Liver (tissue), 9 donors: ENCODE results near the gene TGFB1I1. TPM values are rescaled to one million over a fixed set of nuclear protein-coding genes. Genes with fewer than 3 reads are reported as not detected.

Source experiments
- DNase-seq: peaks from one replicate; pipeline ENCODE4 v3.0.0-alpha.2; 2017; ENCODE audit warnings: low spot score
- H3K27ac ChIP-seq, 2 donors: one replicate each; pipeline ENCODE4 v1.7.0; 2013; ENCODE audit warnings: inconsistent platforms in 2 of 2, low read length in 2 of 2, control low read depth in 1 of 2, low read depth in 1 of 2, mild to moderate bottlenecking in 1 of 2
- H3K27me3 ChIP-seq, 4 donors: one replicate each; pipeline versions ENCODE4 v1.6.1 to v1.7.0; 2013; ENCODE audit warnings: low read length in 3 of 4, inconsistent platforms in 1 of 4, mild to moderate bottlenecking in 1 of 4, moderate library complexity in 1 of 4; ENCODE audit not compliant: control insufficient read depth in 4 of 4, insufficient read depth in 4 of 4
- H3K36me3 ChIP-seq, 4 donors: one replicate each; pipeline versions ENCODE4 v1.6.1 to v1.7.0; 2013; ENCODE audit warnings: low read length in 3 of 4, mild to moderate bottlenecking in 3 of 4, low read depth in 1 of 4, moderate library complexity in 1 of 4; ENCODE audit not compliant: control insufficient read depth in 4 of 4, insufficient read depth in 3 of 4
- H3K4me1 ChIP-seq, 4 donors: one replicate each; pipeline versions ENCODE4 v1.6.1 to v1.7.0; 2013; ENCODE audit warnings: low read length in 3 of 4, mild to moderate bottlenecking in 3 of 4, moderate library complexity in 1 of 4; ENCODE audit not compliant: control insufficient read depth in 4 of 4, insufficient read depth in 4 of 4
- H3K4me3 ChIP-seq, 3 donors: one replicate each; pipeline versions ENCODE4 v1.6.1 to v1.7.0; 2013; ENCODE audit warnings: low read length in 3 of 3, control low read depth in 1 of 3, low read depth in 1 of 3, mild to moderate bottlenecking in 1 of 3
- H3K9ac ChIP-seq, 2 donors: one replicate each; pipeline ENCODE4 v1.7.0; 2013; ENCODE audit warnings: low read length in 2 of 2, mild to moderate bottlenecking in 2 of 2, moderate library complexity in 2 of 2, control low read depth in 1 of 2, low read depth in 1 of 2
- H3K9me3 ChIP-seq, 4 donors: one replicate each; pipeline versions ENCODE4 v1.6.1 to v1.7.0; 2013; ENCODE audit warnings: low read length in 3 of 4; ENCODE audit not compliant: control insufficient read depth in 4 of 4
- EGR1 ChIP-seq, 2 donors: IDR thresholded peaks; 2 replicates each; pipeline ENCODE4 v1.6.1; 2016 to 2018; ENCODE audit warnings: antibody characterized with exemption in 2 of 2, low read depth in 2 of 2
- FOXA1 ChIP-seq: IDR thresholded peaks from 2 replicates; pipeline ENCODE4 v1.6.1; 2016; ENCODE audit warnings: antibody characterized with exemption
- FOXA2 ChIP-seq: IDR thresholded peaks from 2 replicates; pipeline ENCODE4 v1.6.1; 2016; ENCODE audit warnings: antibody characterized with exemption
- GABPA ChIP-seq, 2 donors: IDR thresholded peaks in 1 of 2; conservative IDR thresholded peaks in 1 of 2; 2 replicates each; pipeline ENCODE4 v1.6.1; 2016; ENCODE audit warnings: antibody characterized with exemption in 2 of 2, mild to moderate bottlenecking in 1 of 2, moderate library complexity in 1 of 2
- HNF4A ChIP-seq, 2 donors: conservative IDR thresholded peaks; 2 replicates each; pipeline ENCODE4 v1.6.1; 2016; ENCODE audit warnings: antibody characterized with exemption in 2 of 2, mild to moderate bottlenecking in 2 of 2
- HNF4G ChIP-seq: IDR thresholded peaks from 2 replicates; pipeline ENCODE4 v1.6.1; 2016; ENCODE audit warnings: antibody characterized with exemption
- JUND ChIP-seq, 2 donors: IDR thresholded peaks; 2 replicates each; pipeline ENCODE4 v1.6.1; 2016; ENCODE audit warnings: antibody characterized with exemption in 2 of 2
- NR2F2 ChIP-seq: IDR thresholded peaks from 2 replicates; pipeline ENCODE4 v1.6.1; 2016; ENCODE audit warnings: antibody characterized with exemption
- RAD21 ChIP-seq, 2 donors: IDR thresholded peaks; 2 replicates each; pipeline ENCODE4 v1.6.1; 2016; ENCODE audit warnings: antibody characterized with exemption in 2 of 2, mild to moderate bottlenecking in 2 of 2
- RXRA ChIP-seq, 2 donors: IDR thresholded peaks; 2 replicates each; pipeline ENCODE4 v1.6.1; 2017 to 2018; ENCODE audit warnings: antibody characterized with exemption in 2 of 2, mild to moderate bottlenecking in 1 of 2
- SP1 ChIP-seq: IDR thresholded peaks from 2 replicates; pipeline ENCODE4 v1.6.1; 2018; ENCODE audit warnings: antibody characterized with exemption, mild to moderate bottlenecking
- TAF1 ChIP-seq: conservative IDR thresholded peaks from 2 replicates; pipeline ENCODE4 v1.6.1; 2016; ENCODE audit warnings: antibody characterized with exemption, mild to moderate bottlenecking
- YY1 ChIP-seq: IDR thresholded peaks from 2 replicates; pipeline ENCODE4 v1.6.1; 2016; ENCODE audit warnings: antibody characterized with exemption, mild to moderate bottlenecking
- WGBS: extraction: QIAGEN DNeasy Blood & Tissue Kit; methylation state at CpG from one replicate; pipeline ENCODE4 v1.1.7; 2013; 5-methylcytosine and 5-hydroxymethylcytosine counted together
- polyA plus RNA-seq, 2 donors: library from polyadenylated mRNA; stranded (reverse) in 1 of 2; unstranded in 1 of 2; fragments of 200-250 nt in 1 of 2; fragments of >200 nt in 1 of 2; fragmentation: Nextera tagmentation in 1 of 2; extraction: Ambion mirVana in 1 of 2; gene quantifications; one replicate each; pipeline versions ENCODE4 v1.2.1 to v1.2.3, GENCODE V29; 2013 to 2015
- total RNA-seq, 2 donors: library from RNA; depleted of rRNA; stranded (reverse); fragments of >200 nt; gene quantifications; one replicate each; pipeline ENCODE4 v1.2.3, GENCODE V29; 2014
- TF ChIP-seq, protein P1 (sequence below): IDR thresholded peaks from 2 replicates; pipeline ENCODE4 v1.6.1; 2016; ENCODE audit warnings: antibody characterized with exemption
- TF ChIP-seq, protein P2 (sequence below): IDR thresholded peaks from 2 replicates; pipeline ENCODE4 v1.6.1; 2016; ENCODE audit warnings: antibody characterized with exemption
- TF ChIP-seq, protein P3 (sequence below): IDR thresholded peaks from 2 replicates; pipeline ENCODE4 v1.6.1; 2016; ENCODE audit warnings: antibody characterized with exemption
- TF ChIP-seq, protein P4 (sequence below): fragments of 150-350 bp; IDR thresholded peaks from 2 replicates; pipeline ENCODE4 v1.5.1; 2017; ENCODE audit warnings: improper control_type of control experiment, low read depth, low read length; ENCODE audit not compliant: missing input control
- TF ChIP-seq, protein P5 (sequence below): IDR thresholded peaks from 2 replicates; pipeline ENCODE4 v1.6.1; 2016; ENCODE audit warnings: antibody characterized with exemption, mild to moderate bottlenecking
- donor health status: healthy.
- donor health status: healthy.
- donor health status: healthy.
- donor health status: healthy.
- donor health status: healthy.

The TGFB1I1 gene
- total and polyA plus RNA-seq, 4 donors = 4.2 to 8.3 (median 5.8) TPM

DNA sequence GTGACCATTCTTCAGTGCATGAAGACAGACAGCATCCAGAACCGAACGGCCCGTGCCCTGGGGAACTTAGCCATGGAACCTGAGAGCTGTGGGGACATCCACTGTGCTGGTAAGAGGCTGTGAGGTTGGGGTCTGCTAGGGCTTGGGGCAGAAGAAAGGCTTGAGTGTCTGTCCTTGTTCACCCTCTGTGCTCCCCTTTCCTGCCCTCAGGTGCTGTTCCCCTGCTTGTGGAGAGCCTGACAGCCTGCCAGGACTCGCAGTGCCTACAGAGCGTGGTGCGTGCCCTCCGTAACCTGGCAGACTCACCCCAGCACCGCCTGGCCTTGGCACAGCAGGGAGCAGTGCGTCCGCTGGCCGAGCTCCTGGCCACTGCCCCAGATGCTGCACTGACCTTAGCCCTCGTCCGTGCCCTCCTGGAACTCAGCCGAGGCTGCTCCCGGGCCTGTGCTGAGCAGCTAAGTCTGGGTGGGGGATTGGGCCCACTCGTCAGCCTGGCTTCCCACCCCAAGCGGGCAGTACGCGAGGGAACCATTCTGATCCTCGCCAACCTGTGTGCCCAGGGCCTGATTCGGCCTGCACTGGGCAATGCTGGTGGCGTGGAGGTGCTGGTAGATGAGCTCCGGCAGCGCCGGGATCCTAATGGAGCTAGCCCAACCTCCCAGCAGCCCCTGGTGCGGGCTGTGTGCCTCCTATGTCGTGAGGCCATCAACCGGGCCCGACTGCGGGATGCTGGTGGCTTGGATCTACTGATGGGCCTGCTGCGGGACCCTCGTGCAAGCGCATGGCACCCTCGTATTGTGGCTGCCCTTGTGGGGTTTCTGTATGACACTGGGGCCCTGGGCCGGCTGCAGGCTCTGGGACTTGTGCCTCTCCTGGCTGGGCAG, 9.8 kb upstream of the TGFB1I1 start:
- Histone ChIP-seq H3K9me3 (no peaks in the 10 kb centered on the region), H3K27ac (peak overlapping the region; percentile 56 to 61), H3K27me3 (no peaks in the 10 kb centered on the region), H3K4me1 (peaks cover 17 to 48% (median 35%) of the 10 kb centered on the region in 4 donors), H3K9ac (peak overlapping the region in 1 of 2 donors; percentile 35), H3K4me3 (peak overlapping the region; percentile 19 to 56 (median 31)), H3K36me3 (peaks cover 0 to 21% (median 3%) of the 10 kb centered on the region in 4 donors)
- TF ChIP-seq RXRA (IDR thresholded peaks at IDR 0.05) (peak; percentile 95 to 97), TAF1 (no peak), FOXA2 (peak; percentile 51), YY1 (peak; percentile 67), HNF4A (conservative IDR thresholded peaks at IDR 0.05) (peak; percentile 88 to 95), GABPA (IDR thresholded peaks at IDR 0.05 in 1 of 2, conservative IDR thresholded peaks at IDR 0.05 in 1 of 2) (peak in 1 of 2 donors; percentile 77), RAD21 (IDR thresholded peaks at IDR 0.05) (peak; percentile 39 to 49), NR2F2 (peak; percentile 72), FOXA1 (peak; percentile 18), SP1 (peak; percentile 96), JUND (IDR thresholded peaks at IDR 0.05) (peak in 1 of 2 donors; percentile 54), HNF4G (peak; percentile 60), EGR1 (IDR thresholded peaks at IDR 0.05; ENCODE audit: low read depth in 2 of 2) (peak in 1 of 2 donors; percentile 59)
- TF ChIP-seq, protein P1, sequence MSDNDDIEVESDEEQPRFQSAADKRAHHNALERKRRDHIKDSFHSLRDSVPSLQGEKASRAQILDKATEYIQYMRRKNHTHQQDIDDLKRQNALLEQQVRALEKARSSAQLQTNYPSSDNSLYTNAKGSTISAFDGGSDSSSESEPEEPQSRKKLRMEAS = peak; percentile 87
- TF ChIP-seq, protein P2, sequence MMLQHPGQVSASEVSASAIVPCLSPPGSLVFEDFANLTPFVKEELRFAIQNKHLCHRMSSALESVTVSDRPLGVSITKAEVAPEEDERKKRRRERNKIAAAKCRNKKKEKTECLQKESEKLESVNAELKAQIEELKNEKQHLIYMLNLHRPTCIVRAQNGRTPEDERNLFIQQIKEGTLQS = no peak
- TF ChIP-seq, protein P3, sequence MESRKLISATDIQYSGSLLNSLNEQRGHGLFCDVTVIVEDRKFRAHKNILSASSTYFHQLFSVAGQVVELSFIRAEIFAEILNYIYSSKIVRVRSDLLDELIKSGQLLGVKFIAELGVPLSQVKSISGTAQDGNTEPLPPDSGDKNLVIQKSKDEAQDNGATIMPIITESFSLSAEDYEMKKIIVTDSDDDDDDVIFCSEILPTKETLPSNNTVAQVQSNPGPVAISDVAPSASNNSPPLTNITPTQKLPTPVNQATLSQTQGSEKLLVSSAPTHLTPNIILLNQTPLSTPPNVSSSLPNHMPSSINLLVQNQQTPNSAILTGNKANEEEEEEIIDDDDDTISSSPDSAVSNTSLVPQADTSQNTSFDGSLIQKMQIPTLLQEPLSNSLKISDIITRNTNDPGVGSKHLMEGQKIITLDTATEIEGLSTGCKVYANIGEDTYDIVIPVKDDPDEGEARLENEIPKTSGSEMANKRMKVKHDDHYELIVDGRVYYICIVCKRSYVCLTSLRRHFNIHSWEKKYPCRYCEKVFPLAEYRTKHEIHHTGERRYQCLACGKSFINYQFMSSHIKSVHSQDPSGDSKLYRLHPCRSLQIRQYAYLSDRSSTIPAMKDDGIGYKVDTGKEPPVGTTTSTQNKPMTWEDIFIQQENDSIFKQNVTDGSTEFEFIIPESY = peak; percentile 48
- TF ChIP-seq, protein P4, sequence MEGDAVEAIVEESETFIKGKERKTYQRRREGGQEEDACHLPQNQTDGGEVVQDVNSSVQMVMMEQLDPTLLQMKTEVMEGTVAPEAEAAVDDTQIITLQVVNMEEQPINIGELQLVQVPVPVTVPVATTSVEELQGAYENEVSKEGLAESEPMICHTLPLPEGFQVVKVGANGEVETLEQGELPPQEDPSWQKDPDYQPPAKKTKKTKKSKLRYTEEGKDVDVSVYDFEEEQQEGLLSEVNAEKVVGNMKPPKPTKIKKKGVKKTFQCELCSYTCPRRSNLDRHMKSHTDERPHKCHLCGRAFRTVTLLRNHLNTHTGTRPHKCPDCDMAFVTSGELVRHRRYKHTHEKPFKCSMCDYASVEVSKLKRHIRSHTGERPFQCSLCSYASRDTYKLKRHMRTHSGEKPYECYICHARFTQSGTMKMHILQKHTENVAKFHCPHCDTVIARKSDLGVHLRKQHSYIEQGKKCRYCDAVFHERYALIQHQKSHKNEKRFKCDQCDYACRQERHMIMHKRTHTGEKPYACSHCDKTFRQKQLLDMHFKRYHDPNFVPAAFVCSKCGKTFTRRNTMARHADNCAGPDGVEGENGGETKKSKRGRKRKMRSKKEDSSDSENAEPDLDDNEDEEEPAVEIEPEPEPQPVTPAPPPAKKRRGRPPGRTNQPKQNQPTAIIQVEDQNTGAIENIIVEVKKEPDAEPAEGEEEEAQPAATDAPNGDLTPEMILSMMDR = no peak
- TF ChIP-seq, protein P5, sequence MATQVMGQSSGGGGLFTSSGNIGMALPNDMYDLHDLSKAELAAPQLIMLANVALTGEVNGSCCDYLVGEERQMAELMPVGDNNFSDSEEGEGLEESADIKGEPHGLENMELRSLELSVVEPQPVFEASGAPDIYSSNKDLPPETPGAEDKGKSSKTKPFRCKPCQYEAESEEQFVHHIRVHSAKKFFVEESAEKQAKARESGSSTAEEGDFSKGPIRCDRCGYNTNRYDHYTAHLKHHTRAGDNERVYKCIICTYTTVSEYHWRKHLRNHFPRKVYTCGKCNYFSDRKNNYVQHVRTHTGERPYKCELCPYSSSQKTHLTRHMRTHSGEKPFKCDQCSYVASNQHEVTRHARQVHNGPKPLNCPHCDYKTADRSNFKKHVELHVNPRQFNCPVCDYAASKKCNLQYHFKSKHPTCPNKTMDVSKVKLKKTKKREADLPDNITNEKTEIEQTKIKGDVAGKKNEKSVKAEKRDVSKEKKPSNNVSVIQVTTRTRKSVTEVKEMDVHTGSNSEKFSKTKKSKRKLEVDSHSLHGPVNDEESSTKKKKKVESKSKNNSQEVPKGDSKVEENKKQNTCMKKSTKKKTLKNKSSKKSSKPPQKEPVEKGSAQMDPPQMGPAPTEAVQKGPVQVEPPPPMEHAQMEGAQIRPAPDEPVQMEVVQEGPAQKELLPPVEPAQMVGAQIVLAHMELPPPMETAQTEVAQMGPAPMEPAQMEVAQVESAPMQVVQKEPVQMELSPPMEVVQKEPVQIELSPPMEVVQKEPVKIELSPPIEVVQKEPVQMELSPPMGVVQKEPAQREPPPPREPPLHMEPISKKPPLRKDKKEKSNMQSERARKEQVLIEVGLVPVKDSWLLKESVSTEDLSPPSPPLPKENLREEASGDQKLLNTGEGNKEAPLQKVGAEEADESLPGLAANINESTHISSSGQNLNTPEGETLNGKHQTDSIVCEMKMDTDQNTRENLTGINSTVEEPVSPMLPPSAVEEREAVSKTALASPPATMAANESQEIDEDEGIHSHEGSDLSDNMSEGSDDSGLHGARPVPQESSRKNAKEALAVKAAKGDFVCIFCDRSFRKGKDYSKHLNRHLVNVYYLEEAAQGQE = peak; percentile 68
- WGBS = 47% methylated on average over 35 of the region's 35 CpGs
- DNase-seq = no peak
